Measurements from ENCODE around the gene CCNG2. TPM values are rescaled to one million over a fixed set of nuclear protein-coding genes. Genes with fewer than 3 reads are reported as not detected.

The CCNG2 gene
- total RNA-seq, 4 donors from 2014 or later, result 39.2 to 70.8 (median 63.5) TPM

GRCh38 chr4:77120886-77121508 is 36.0 kb upstream of the CCNG2 start:
- Histone ChIP-seq H3K9me3 (no peaks in the 10 kb centered on the region), H3K27ac (no peak overlapping the region), H3K4me1 (peaks cover 0 to 4% (median 0%) of the 10 kb centered on the region in 3 donors), H3K27me3 (no peaks in the 10 kb centered on the region), H3K4me3 (no peak overlapping the region), H3K36me3 (no peaks in the 10 kb centered on the region)
- TF ChIP-seq, protein P1, sequence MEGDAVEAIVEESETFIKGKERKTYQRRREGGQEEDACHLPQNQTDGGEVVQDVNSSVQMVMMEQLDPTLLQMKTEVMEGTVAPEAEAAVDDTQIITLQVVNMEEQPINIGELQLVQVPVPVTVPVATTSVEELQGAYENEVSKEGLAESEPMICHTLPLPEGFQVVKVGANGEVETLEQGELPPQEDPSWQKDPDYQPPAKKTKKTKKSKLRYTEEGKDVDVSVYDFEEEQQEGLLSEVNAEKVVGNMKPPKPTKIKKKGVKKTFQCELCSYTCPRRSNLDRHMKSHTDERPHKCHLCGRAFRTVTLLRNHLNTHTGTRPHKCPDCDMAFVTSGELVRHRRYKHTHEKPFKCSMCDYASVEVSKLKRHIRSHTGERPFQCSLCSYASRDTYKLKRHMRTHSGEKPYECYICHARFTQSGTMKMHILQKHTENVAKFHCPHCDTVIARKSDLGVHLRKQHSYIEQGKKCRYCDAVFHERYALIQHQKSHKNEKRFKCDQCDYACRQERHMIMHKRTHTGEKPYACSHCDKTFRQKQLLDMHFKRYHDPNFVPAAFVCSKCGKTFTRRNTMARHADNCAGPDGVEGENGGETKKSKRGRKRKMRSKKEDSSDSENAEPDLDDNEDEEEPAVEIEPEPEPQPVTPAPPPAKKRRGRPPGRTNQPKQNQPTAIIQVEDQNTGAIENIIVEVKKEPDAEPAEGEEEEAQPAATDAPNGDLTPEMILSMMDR (IDR thresholded peaks at IDR 0.05), result no peak
- no peak for TF ChIP-seq POLR2A (IDR thresholded peaks at IDR 0.05)
- intact Hi-C loops (cut with DNase I), result no loop called here
- whole genome bisulfite sequencing, 2 donors, result 88 to 91% methylated on average over 6 to 7 of the region's 8 CpGs
- DNase-seq, result no peak

- Histone ChIP-seq H3K36me3 (no peaks in the 10 kb centered on the region), H3K4me3 (no peak overlapping the region), H3K27me3 (no peaks in the 10 kb centered on the region), H3K4me1 (peaks cover 0 to 7% (median 0%) of the 10 kb centered on the region in 3 donors), H3K27ac (no peak overlapping the region), H3K9me3 (no peaks in the 10 kb centered on the region)
- DNase-seq, result no peak
- 94 to 97% methylated on average over 5 of the region's 5 CpGs for WGBS, 2 donors
- TF ChIP-seq, protein P1 (IDR thresholded peaks at IDR 0.05), result no peak
- TF ChIP-seq POLR2A (IDR thresholded peaks at IDR 0.05), result no peak
- intact Hi-C loops (cut with DNase I), result no loop called here
Measured at GRCh38 chr4:77121736-77122240, 35.2 kb upstream of the CCNG2 start.

DNA sequence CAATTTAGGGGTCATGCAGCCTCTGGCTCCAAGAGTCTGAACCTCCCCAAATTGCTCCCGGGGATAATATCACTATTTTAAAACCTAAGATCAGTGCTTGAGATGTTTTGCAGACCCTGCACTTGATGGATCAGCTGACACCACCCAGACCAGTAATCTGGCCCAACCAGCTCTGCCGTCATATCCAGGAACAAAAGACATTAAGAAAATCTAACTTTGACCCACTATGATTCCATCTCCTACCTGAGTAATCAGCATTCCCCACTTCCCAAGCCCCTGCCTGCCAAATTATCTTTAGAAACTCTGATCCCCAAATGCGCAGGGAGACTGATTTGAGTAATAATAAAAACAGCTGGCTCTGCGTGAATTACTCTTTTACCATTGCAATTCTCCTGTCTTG is 34.4 kb upstream of the CCNG2 start:
- 89 to 90% methylated on average over 4 of the region's 4 CpGs for WGBS, 2 donors
- H3K4me3 ChIP-seq, result no peak overlapping the region
- no peaks in the 10 kb centered on the region for H3K36me3 ChIP-seq
- intact Hi-C loops (cut with DNase I), result no loop called here
- TF ChIP-seq, protein P1 (IDR thresholded peaks at IDR 0.05), result no peak
- TF ChIP-seq POLR2A (IDR thresholded peaks at IDR 0.05), result no peak
- no peak overlapping the region for H3K27ac ChIP-seq
- no peaks in the 10 kb centered on the region for H3K9me3 ChIP-seq
- H3K27me3 ChIP-seq, result no peaks in the 10 kb centered on the region
- no peak for DNase-seq
- peaks cover 0 to 7% (median 0%) of the 10 kb centered on the region in 3 donors for H3K4me1 ChIP-seq

DNA sequence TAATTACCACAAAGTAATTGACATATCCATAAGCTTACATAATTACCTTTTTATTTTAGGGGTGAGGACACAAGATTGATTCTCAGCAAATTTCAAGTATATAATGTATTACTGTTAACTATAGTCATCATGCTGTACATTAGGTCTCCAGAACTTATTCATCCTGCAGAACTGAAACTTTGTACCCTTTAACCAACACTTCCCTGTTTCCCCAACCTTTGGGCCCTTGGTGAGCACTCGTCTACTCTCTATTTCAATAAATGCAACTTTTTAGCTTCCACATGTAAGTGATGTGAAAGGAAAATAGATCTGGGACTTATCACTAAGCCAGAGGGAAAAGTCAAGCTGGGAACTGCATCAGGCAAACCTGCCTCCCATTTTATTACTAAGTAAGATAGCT is 33.6 kb upstream of the CCNG2 start:
- 76 to 100% methylated on average over 1 of the region's 1 CpG for WGBS, 2 donors
- no peaks in the 10 kb centered on the region for H3K9me3 ChIP-seq
- no peak overlapping the region for H3K4me3 ChIP-seq
- H3K36me3 ChIP-seq, result no peaks in the 10 kb centered on the region
- H3K27me3 ChIP-seq, result no peaks in the 10 kb centered on the region
- TF ChIP-seq POLR2A (IDR thresholded peaks at IDR 0.05), result no peak
- TF ChIP-seq, protein P1 (IDR thresholded peaks at IDR 0.05), result no peak
- H3K4me1 ChIP-seq, result peaks cover 0 to 7% (median 0%) of the 10 kb centered on the region in 3 donors
- intact Hi-C loops (cut with DNase I), result no loop called here
- no peak for DNase-seq
- no peak overlapping the region for H3K27ac ChIP-seq

DNA sequence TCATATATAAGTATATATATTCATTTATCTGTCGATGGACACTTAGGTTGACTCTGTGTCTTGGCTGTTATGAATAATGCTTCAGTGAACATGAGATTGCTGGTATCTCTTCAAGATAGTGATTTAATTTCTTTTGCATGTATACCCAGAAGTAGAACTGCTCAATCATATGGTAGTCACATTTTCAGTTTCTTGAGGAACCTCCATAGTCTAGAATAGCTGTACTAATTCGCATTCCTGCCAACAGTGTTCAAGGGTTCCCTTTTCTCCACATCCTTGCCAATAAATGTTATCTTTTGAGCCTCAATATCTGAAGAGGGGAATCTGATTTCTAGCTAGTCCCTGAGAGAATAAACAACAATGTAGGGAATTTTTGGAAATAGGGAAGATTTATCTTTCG is 32.4 kb upstream of the CCNG2 start:
- no peak for TF ChIP-seq POLR2A (IDR thresholded peaks at IDR 0.05)
- no peak overlapping the region for H3K27ac ChIP-seq
- no peaks in the 10 kb centered on the region for H3K27me3 ChIP-seq

More for the DNA sequence above, 32.4 kb upstream of the CCNG2 start:
- H3K9me3 ChIP-seq, result no peaks in the 10 kb centered on the region
- H3K4me1 ChIP-seq, result peaks cover 0 to 7% (median 0%) of the 10 kb centered on the region in 3 donors
- no peak for DNase-seq
- intact Hi-C loops (cut with DNase I), result no loop called here
- 56 to 61% methylated on average over 3 of the region's 3 CpGs for WGBS, 2 donors
- no peaks in the 10 kb centered on the region for H3K36me3 ChIP-seq
- H3K4me3 ChIP-seq, result no peak overlapping the region

All from esophagus squamous epithelium (tissue), 5 donors.